ENCODE data around the gene RHOF.

DNA sequence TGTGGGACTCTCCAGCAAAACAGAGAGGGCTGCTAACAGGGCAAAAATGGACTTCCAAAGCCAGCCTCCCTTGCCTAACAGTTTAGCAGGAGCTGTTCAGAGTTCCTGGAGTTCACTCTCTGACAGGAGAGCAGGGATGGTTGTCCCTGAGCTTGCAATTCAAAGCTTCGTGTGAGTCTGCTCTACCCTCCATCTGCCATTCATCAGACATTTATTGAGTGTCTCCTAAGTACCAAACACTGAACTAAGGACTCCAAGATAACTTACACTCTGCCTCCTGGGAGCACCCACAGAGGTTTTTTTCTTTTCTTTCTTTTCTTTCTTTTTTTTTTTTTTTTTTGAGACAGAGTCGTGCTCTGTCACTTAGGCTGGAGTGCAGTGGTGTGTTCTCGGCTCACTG is 28.7 kb downstream of the RHOF start:
- TF ChIP-seq CTCF (IDR thresholded peaks at IDR 0.05) = no peak
- TF ChIP-seq ZFX (IDR thresholded peaks at IDR 0.05; ENCODE audit: borderline replicate concordance) = no peak

Data from 22Rv1 (cell line).